Spleen (tissue), 11 donors: ENCODE results near the gene SULT1C3. TPM values are rescaled to one million over a fixed set of nuclear protein-coding genes. Genes with fewer than 3 reads are reported as not detected.

ENCODE experiments used
- DNase-seq: peaks from one replicate; pipeline ENCODE4 v3.0.0-alpha.2; 2020
- H3K27ac ChIP-seq, 8 donors: fragments of 200-600 bp; sonication (generic) in 7 of 8; 1 replicate in 4 of 8; 2 replicates in 4 of 8; pipeline versions ENCODE4 v1.5.0 to v1.8.0; 2016 to 2021; ENCODE audit warnings: inconsistent platforms in 4 of 8, mild to moderate bottlenecking in 4 of 8, moderate library complexity in 1 of 8
- H3K27me3 ChIP-seq, 7 donors: fragments of 200-600 bp; sonication (generic) in 6 of 7; replicated peaks in 1 of 7; 1 replicate in 4 of 7; 2 replicates in 3 of 7; pipeline versions ENCODE4 v1.5.0 to v1.8.0; 2016 to 2021; ENCODE audit warnings: inconsistent platforms in 3 of 7, mild to moderate bottlenecking in 1 of 7
- H3K36me3 ChIP-seq, 6 donors: fragments of 200-600 bp; sonication (generic) in 5 of 6; 1 replicate in 4 of 6; 2 replicates in 2 of 6; pipeline versions ENCODE4 v1.5.0 to v1.8.0; 2016 to 2021; ENCODE audit warnings: inconsistent platforms in 2 of 6
- H3K4me1 ChIP-seq, 6 donors: fragments of 200-600 bp; sonication (generic) in 5 of 6; 1 replicate in 3 of 6; 2 replicates in 3 of 6; pipeline versions ENCODE4 v1.5.0 to v1.8.0; 2016 to 2021; ENCODE audit warnings: inconsistent platforms in 3 of 6
- H3K4me3 ChIP-seq, 8 donors: fragments of 200-600 bp; sonication (generic) in 7 of 8; 1 replicate in 4 of 8; 2 replicates in 4 of 8; pipeline versions ENCODE4 v1.5.0 to v1.8.0; 2016 to 2021; ENCODE audit warnings: inconsistent platforms in 4 of 8, mild to moderate bottlenecking in 4 of 8, moderate library complexity in 2 of 8
- H3K9me3 ChIP-seq, 8 donors: fragments of 200-600 bp; sonication (generic) in 7 of 8; 1 replicate in 4 of 8; 2 replicates in 4 of 8; pipeline versions ENCODE4 v1.5.0 to v1.8.0; 2016 to 2021; ENCODE audit warnings: inconsistent platforms in 4 of 8
- POLR2A ChIP-seq, 3 donors: fragments of 450-650 bp; IDR thresholded peaks; one replicate each; pipeline ENCODE4 v1.5.1; 2017; ENCODE audit warnings: antibody characterized with exemption in 3 of 3, mild to moderate bottlenecking in 1 of 3
- POLR2AphosphoS5 ChIP-seq, 3 donors: sonication (generic); formaldehyde crosslinking; IDR thresholded peaks; one replicate each; pipeline ENCODE4 v1.5.1; 2017; ENCODE audit warnings: antibody characterized with exemption in 3 of 3
- WGBS, 5 donors: extraction: QIAGEN DNeasy Blood & Tissue Kit in 3 of 5; methylation state at CpG; one replicate each; pipeline versions ENCODE4 v1.1.5 to v1.1.7; 2013 to 2018; 5-methylcytosine and 5-hydroxymethylcytosine counted together
- intact Hi-C: fragments of 100-400 bp; cut with DNase I; formaldehyde crosslinking; loops from one replicate; pipeline ENCODE4 v1.15.0; 2023; ENCODE audit warnings: low total_unique reads
- polyA plus RNA-seq, 3 donors: library from polyadenylated mRNA; stranded (reverse); fragments of 200-250 nt; gene quantifications; one replicate each; pipeline ENCODE4 v1.2.1, GENCODE V29; 2013
- total RNA-seq, 7 donors: library from RNA; depleted of rRNA in 3 of 7; stranded (reverse); fragments of >200 nt in 3 of 7; fragmentation: NEBNext Ultra II Directional in 4 of 7; extraction: Animal tissue kit (Norgen Biotek cat#: 25700) in 4 of 7; gene quantifications; one replicate each; pipeline versions ENCODE4 v1.1.0 to v1.2.1, GENCODE V29; 2016 to 2021
- TF ChIP-seq, protein P1 (sequence below), 11 experiments: fragments of 200-600 bp in 7 of 11; fragments of 450-650 bp in 4 of 11; sonication (generic) in 4 of 11; IDR thresholded peaks in 8 of 11; conservative IDR thresholded peaks in 3 of 11; 1 replicate in 7 of 11; 2 replicates in 4 of 11; pipeline versions ENCODE4 v1.4.0 to v1.8.0; 2016 to 2021; ENCODE audit warnings: antibody characterized with exemption in 11 of 11, inconsistent platforms in 4 of 11, mild to moderate bottlenecking in 1 of 11
- donor health status: healthy with polysubstance abuse.
- donor health status: DM: no; HTN: no; CAD: no; lungs with moderate emphysema.
- donor health status: DM: no; HTN: no; CAD: no.
- donor health status: Bipolar disorder and iron deficiency.
- donor health status: healthy.
- donor health status: DM: no; HTN: no; CAD: no.
- donor health status: DM: yes; HTN: yes; CAD: no.

SULT1C3 gene
- total and polyA plus RNA-seq, 10 donors, result not detected

- Histone ChIP-seq H3K4me3 (no peak overlapping the region), H3K4me1 (peaks cover 0 to 3% (median 0%) of the 10 kb centered on the region in 6 donors), H3K36me3 (no peaks in the 10 kb centered on the region), H3K27ac (no peak overlapping the region), H3K9me3 (peaks cover 0 to 6% (median 0%) of the 10 kb centered on the region in 8 donors), H3K27me3 (peaks cover 0 to 3% (median 0%) of the 10 kb centered on the region in 7 donors)
- DNase-seq, result no peak
- intact Hi-C loops, result no loop called here
- 59 to 83% (median 74%) methylated on average over 2 of the region's 2 CpGs for WGBS, 5 donors
- TF ChIP-seq POLR2A (IDR thresholded peaks at IDR 0.05) (no peak), POLR2AphosphoS5 (IDR thresholded peaks at IDR 0.05) (no peak)
- TF ChIP-seq, protein P1, sequence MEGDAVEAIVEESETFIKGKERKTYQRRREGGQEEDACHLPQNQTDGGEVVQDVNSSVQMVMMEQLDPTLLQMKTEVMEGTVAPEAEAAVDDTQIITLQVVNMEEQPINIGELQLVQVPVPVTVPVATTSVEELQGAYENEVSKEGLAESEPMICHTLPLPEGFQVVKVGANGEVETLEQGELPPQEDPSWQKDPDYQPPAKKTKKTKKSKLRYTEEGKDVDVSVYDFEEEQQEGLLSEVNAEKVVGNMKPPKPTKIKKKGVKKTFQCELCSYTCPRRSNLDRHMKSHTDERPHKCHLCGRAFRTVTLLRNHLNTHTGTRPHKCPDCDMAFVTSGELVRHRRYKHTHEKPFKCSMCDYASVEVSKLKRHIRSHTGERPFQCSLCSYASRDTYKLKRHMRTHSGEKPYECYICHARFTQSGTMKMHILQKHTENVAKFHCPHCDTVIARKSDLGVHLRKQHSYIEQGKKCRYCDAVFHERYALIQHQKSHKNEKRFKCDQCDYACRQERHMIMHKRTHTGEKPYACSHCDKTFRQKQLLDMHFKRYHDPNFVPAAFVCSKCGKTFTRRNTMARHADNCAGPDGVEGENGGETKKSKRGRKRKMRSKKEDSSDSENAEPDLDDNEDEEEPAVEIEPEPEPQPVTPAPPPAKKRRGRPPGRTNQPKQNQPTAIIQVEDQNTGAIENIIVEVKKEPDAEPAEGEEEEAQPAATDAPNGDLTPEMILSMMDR (IDR thresholded peaks at IDR 0.05 in 8 of 11, conservative IDR thresholded peaks at IDR 0.05 in 3 of 11), result no peak
Measured at GRCh38 chr2:108287169-108287568, 47.4 kb downstream of the SULT1C3 start.

DNA sequence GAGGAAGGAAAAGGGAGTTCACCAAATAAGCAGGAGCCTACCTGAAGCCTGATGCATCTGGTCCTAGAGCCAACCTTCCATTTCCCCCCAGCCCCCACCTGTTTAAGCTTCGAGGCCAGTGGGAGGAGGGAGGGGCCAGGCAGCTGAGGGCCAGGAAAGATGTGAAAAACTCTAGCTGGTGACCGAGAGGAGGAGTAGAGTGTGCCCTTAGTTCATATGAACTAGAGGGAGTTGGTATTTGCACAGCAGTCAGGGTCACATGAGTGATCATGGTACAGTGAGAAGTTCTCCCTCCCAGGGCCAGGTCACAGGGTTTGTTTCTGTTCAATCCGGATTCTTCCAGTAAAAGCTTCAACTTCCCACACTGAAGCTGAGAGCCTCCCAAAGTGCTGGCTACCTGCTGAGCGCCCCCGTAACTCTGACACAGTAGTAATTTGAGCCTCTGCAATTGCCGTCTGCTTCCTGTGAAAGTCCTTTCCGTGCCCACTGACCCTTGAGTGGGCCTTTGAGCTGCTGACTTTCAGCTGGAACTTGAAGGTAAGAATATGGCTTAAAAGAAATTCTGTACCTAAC lies 48.9 kb downstream of the SULT1C3 start, which contains the start of gene SULT1C2:
TSS of gene SULT1C2 (plus strand) at position 362 of the 573 bp plus-strand sequence. CDS start 4,773 bp downstream, outside the sequence.
- 41 to 57% (median 55%) methylated on average over 7 of the region's 7 CpGs for WGBS, 5 donors
- H3K4me3 ChIP-seq, result no peak within 1 kb of the TSS
- intact Hi-C loops, result no loop called here
- peaks cover 0 to 3% (median 0%) of the 10 kb centered on the region in 6 donors for H3K4me1 ChIP-seq
- DNase-seq, result no peak
- H3K36me3 ChIP-seq, result no peaks in the 10 kb centered on the region
- peaks cover 0 to 3% (median 0%) of the 10 kb centered on the region in 7 donors for H3K27me3 ChIP-seq
- peaks cover 0 to 5% (median 0%) of the 10 kb centered on the region in 8 donors for H3K9me3 ChIP-seq
- peak in 1 of 3 donors; percentile 20 for TF ChIP-seq POLR2AphosphoS5 (IDR thresholded peaks at IDR 0.05)
- TF ChIP-seq, protein P1 (IDR thresholded peaks at IDR 0.05 in 8 of 11, conservative IDR thresholded peaks at IDR 0.05 in 3 of 11), result no peak
- no peak within 1 kb of the TSS for H3K27ac ChIP-seq

- no peak for TF ChIP-seq POLR2A (IDR thresholded peaks at IDR 0.05)
- no peak for TF ChIP-seq POLR2AphosphoS5 (IDR thresholded peaks at IDR 0.05)
- TF ChIP-seq, protein P1 (IDR thresholded peaks at IDR 0.05 in 8 of 11, conservative IDR thresholded peaks at IDR 0.05 in 3 of 11), result no peak
- intact Hi-C loops, result no loop called here
- no peaks in the 10 kb centered on the region for H3K27me3 ChIP-seq
- H3K4me1 ChIP-seq, result no peaks in the 10 kb centered on the region
- H3K4me3 ChIP-seq, result no peak overlapping the region
- no peak for DNase-seq
- no peaks in the 10 kb centered on the region for H3K9me3 ChIP-seq
- H3K36me3 ChIP-seq, result no peaks in the 10 kb centered on the region
- no peak overlapping the region for H3K27ac ChIP-seq
- WGBS, 5 donors, result 66 to 76% (median 69%) methylated on average over 4 of the region's 4 CpGs
Measured at GRCh38 chr2:108293850-108294249, 54.1 kb downstream of the SULT1C3 start.

- Histone ChIP-seq H3K9me3 (no peaks in the 10 kb centered on the region), H3K4me1 (no peaks in the 10 kb centered on the region), H3K36me3 (no peaks in the 10 kb centered on the region), H3K27me3 (no peaks in the 10 kb centered on the region), H3K4me3 (no peak overlapping the region), H3K27ac (no peak overlapping the region)
- TF ChIP-seq POLR2AphosphoS5 (IDR thresholded peaks at IDR 0.05) (no peak), POLR2A (IDR thresholded peaks at IDR 0.05) (no peak)
- TF ChIP-seq, protein P1 (IDR thresholded peaks at IDR 0.05 in 8 of 11, conservative IDR thresholded peaks at IDR 0.05 in 3 of 11), result no peak
- DNase-seq, result no peak
- intact Hi-C loops, result no loop called here
- WGBS, 5 donors, result 73 to 89% (median 78%) methylated on average over 9 of the region's 9 CpGs
Measured at GRCh38 chr2:108297436-108298141, 57.8 kb downstream of the SULT1C3 start.
